GM21619 (cell line): Measurements from ENCODE around the gene PKD1L1.
"Not testable (repeated sequence)": the region's sequence is repeated elsewhere in the genome, so short reads cannot be mapped to it uniquely, and the experiment has no call there.

Source experiments
- ATAC-seq: cut with Tn5 transposase; IDR thresholded peaks from one replicate; pipeline ENCODE4 v1.9.1; 2021; ENCODE audit not compliant: unreplicated experiment

The PKD1L1 gene

GRCh38 chr7:47965456-47965855, 17.2 kb upstream of the PKD1L1 start:
- no peak for ATAC-seq

- no peak for ATAC-seq
Measured at GRCh38 chr7:47962262-47962661, 14.0 kb upstream of the PKD1L1 start.

GRCh38 chr7:47957156-47957555, 8.9 kb upstream of the PKD1L1 start:
- no peak for ATAC-seq

- no peak for ATAC-seq
Measured at GRCh38 chr7:47956220-47956619, 8.0 kb upstream of the PKD1L1 start.

GRCh38 chr7:47954231-47954911, 6.1 kb upstream of the PKD1L1 start:
- peak; percentile 47 for ATAC-seq

- peak; percentile 42 for ATAC-seq
Measured at GRCh38 chr7:47953822-47954221, 5.6 kb upstream of the PKD1L1 start.

- no peak for ATAC-seq
Measured at GRCh38 chr7:47952224-47952623, 4.0 kb upstream of the PKD1L1 start.

GRCh38 chr7:47951374-47951773, 3.1 kb upstream of the PKD1L1 start:
- ATAC-seq = no peak

- no peak for ATAC-seq
Measured at GRCh38 chr7:47950714-47951113, 2.4 kb upstream of the PKD1L1 start.

GRCh38 chr7:47949703-47950102, 1.4 kb upstream of the PKD1L1 start:
- ATAC-seq = no peak

GRCh38 chr7:47947355-47947749, 914 bp downstream of the PKD1L1 start:
- no peak for ATAC-seq

- ATAC-seq = no peak
Measured at GRCh38 chr7:47946581-47947354, 1.5 kb downstream of the PKD1L1 start.

GRCh38 chr7:47945261-47946015, 2.8 kb downstream of the PKD1L1 start:
- ATAC-seq = peak; percentile 57

GRCh38 chr7:47944536-47945260, 3.6 kb downstream of the PKD1L1 start:
- no peak for ATAC-seq

- ATAC-seq = no peak
Measured at GRCh38 chr7:47943676-47944474, 4.4 kb downstream of the PKD1L1 start.

GRCh38 chr7:47942651-47943050, 5.6 kb downstream of the PKD1L1 start:
- ATAC-seq = not testable (repeated sequence)

- no peak for ATAC-seq
Measured at GRCh38 chr7:47942132-47942531, 6.1 kb downstream of the PKD1L1 start.

GRCh38 chr7:47941136-47941844, 7.0 kb downstream of the PKD1L1 start:
- no peak for ATAC-seq

GRCh38 chr7:47940088-47941013, 7.9 kb downstream of the PKD1L1 start:
- ATAC-seq = no peak
